HG03139 (cell line): Measurements from ENCODE around the gene FITM1.
A peak's percentile ranks its signal among the peaks of the same experiment; 100 is the strongest.
"Not testable (repeated sequence)": the region's sequence is repeated elsewhere in the genome, so short reads cannot be mapped to it uniquely, and the experiment has no call there.

Experiments used
- ATAC-seq: cut with Tn5 transposase; IDR thresholded peaks from one replicate; pipeline ENCODE4 v1.9.1; 2021; ENCODE audit not compliant: unreplicated experiment

The FITM1 gene

GRCh38 chr14:24098229-24098926 is 32.1 kb upstream of the FITM1 start:
- ATAC-seq: no peak

GRCh38 chr14:24098927-24099813 is 31.3 kb upstream of the FITM1 start:
- ATAC-seq: no peak

DNA sequence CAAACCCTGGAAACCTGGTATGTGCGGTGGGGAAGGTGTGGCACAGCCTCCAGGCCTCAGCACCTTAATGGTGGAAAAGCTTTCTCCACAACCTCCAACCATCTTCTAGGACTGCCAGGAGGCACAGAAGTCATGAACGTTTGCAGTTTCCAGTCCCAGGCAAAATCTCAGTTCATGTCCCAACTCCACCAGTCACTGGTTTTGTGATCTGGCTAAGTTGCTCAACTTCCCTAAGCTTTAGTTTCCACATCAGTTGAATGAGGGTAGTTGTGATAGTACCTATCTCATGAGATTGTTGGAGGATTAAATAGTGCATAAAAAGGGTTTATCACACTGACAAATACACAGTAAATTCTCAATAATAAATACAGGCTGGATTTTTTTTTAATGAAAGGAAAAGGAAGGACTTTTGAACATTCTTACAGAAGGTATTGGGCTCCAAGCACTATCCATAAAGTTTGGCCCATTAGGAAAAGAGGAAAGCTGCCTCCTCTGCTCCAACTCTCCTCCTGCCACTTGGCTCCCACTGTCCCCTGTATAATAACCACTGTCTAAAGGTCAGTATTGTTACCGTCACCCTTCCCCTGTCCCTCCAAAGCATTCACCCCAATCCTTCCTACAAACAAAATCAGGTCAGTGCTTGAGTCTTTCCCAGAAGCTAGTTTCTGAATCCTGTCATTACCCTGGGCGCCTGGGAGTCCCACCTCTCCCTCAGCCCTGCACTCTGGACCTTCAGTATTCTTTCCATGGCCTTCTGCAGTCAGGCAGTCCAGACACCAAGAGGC is 30.1 kb upstream of the FITM1 start:
- no peak for ATAC-seq

DNA sequence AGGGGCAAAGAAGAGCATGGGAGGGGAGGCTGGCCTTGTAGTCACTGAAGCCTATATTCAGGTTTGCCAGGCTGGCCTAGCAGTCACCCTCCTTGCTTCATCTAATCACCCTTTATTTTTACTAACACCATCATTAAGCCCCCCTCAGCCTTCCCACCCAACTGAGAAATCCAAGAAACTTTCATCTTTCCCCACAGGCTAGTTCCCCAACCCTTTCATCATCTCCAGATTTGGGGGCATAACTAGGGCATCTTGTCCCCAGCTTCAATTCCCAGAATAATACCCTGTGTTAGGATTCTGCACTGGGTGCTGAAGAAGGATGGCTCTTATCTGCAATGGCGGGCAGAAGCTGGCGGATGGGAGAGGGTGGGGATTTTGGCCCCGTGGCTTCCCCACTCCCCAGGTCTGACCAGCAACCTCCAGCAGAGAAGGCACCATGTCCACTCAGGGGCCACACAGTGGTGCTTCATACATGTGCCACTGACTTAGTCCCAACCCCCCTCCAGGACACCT is 29.4 kb upstream of the FITM1 start:
- no peak for ATAC-seq

DNA sequence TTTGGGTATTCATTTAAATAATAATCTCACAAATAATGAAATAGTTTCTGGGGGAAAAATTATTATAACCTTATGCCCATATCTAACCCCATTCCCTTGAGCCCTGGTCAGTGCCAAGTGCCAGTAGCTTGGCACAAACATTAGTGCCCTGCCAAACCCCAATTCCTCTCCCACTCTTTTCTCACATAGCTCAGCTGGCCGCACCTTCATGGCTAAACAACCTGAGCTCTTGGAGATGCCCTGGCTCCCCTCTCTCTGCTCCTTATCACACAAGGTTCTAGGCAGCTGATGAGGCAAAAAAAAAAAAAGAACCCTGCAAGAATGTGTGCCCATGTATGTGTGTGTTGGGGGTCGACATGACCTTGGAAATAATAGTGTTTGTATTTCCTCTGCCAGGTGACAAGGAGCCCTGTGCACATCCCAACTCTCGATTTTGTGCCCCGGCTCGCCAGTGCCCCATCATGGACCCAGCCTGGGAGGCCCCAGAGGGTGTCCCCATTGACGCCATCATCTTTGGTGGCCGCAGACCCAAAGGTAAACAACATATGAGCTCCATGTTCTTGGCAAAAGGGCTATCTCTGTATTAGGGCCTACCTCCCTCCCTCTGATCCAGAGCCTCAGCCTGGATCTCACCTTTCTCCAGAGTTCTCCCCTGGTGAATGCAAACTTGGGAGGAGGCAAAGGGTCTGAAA is 28.0 kb upstream of the FITM1 start:
- no peak for ATAC-seq

- no peak for ATAC-seq
Observed at GRCh38 chr14:24103451-24103850, 27.0 kb upstream of the FITM1 start.

DNA sequence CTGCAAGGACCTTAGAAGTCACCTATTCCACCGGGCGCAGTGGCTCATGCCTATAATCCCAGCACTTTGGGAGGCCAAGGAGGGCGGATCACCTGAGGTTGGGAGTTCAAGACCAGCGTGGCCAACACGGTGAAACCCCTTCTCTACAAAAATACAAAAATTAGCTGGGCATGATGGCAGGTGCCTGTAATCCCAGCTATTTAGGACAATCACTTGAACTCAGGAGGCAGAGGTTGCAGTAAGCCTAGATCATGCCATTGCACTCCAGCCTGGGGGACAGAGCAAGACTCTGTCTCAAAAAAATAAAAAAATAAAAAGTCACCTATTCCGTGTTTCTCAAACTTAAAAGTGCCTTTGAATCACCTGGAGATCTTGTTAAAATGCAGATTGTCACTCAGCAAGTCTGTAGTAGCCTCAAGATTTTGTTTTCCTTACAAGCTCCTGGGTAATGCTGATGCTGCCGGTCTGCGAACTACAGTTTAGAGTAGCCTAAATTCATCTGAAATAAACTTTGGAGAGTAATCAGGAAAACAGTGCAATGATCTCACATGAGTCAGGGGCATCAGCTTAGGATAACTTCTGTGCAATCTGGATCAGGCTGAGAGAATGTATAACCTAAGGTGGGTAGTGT is 24.7 kb upstream of the FITM1 start:
- ATAC-seq: not testable (repeated sequence)

GRCh38 chr14:24106672-24107271 is 23.7 kb upstream of the FITM1 start:
- no peak for ATAC-seq

DNA sequence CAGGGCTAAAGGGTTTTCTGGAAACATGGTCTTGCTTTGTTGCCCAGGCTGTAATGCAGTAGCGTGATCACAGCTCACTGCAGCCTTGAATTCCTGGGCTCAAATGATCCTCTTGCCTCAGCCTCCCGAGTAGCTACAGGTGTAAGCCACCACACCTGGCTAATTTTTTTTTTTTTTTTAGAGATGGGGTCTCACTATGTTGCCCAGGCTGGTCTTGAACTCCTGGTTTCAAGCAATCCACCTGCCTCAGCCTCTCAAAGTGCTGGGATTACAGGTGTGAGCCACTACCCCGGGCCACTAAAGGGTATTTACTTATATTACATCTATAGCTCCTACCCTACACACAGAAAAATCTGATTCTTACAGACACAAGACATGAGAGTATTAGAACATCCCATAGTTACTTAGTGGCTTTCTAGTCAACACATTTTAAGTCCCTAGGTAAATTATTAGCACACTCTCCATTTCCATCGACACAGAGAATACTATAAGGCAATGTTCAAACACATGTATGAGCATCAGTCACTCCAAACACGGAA is 22.1 kb upstream of the FITM1 start:
- ATAC-seq: peak; percentile 12

- ATAC-seq: no peak
Observed at GRCh38 chr14:24110060-24110459, 20.4 kb upstream of the FITM1 start.

GRCh38 chr14:24110523-24110922 is 19.9 kb upstream of the FITM1 start:
- ATAC-seq: no peak

- ATAC-seq: no peak
Observed at GRCh38 chr14:24113379-24113800, 17.1 kb upstream of the FITM1 start.

- peak; percentile 34 for ATAC-seq
Observed at GRCh38 chr14:24113801-24114531, 16.5 kb upstream of the FITM1 start.

DNA sequence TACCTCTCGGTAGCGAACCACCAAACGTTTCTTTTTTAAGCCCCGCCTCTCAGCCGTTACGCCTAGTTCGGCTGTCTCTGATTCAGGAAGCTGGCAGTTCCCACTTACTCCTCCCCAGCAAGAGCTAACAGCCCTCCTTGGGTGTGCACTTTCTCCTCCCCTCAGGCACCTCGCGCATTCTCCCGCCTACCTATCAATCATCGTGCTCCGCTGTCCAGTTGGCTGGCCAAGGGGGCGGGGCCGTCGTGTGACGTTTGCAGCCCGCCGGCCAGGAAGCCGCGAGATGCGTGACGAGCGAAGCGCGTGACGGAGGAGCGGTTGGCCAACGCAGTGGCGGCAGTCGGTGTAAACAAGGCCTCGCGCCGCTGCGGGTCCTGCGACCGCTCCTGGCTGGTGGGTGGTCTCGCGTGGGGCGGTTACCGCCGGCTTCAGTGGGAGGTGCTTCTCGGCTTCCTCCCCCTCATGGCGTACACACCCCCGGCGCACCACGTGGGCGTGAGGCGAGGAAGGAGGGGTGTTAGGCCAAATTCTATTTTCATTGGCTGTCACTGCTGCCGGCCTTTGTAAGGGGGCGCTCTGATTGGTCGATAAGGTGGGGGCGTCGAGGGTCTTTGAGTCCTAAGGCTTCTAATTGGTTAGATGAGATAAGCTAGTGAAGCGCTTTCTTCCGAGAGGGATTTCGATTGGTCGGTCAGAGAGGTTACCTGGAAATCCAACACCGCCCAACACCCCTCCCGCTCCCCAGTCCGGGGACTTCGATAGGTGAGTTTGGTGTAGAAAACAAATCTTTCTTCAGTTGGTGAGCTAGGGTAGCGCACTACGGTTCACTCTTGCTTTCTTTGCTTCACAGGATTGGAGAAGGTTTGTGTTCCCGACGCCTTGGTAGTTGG is 15.7 kb upstream of the FITM1 start, which contains the start of the genes DCAF11 and NRL:
Gene DCAF11 (plus strand): TSS at position 246 of the 890 bp plus-strand sequence. CDS start 818 bp downstream, outside the sequence.
Gene NRL (minus strand): TSS at position 418 of the 890 bp plus-strand sequence. CDS start 32,101 bp downstream, outside the sequence.
- ATAC-seq: peak; percentile 75

- ATAC-seq: no peak
Observed at GRCh38 chr14:24115422-24116127, 14.9 kb upstream of the FITM1 start.

DNA sequence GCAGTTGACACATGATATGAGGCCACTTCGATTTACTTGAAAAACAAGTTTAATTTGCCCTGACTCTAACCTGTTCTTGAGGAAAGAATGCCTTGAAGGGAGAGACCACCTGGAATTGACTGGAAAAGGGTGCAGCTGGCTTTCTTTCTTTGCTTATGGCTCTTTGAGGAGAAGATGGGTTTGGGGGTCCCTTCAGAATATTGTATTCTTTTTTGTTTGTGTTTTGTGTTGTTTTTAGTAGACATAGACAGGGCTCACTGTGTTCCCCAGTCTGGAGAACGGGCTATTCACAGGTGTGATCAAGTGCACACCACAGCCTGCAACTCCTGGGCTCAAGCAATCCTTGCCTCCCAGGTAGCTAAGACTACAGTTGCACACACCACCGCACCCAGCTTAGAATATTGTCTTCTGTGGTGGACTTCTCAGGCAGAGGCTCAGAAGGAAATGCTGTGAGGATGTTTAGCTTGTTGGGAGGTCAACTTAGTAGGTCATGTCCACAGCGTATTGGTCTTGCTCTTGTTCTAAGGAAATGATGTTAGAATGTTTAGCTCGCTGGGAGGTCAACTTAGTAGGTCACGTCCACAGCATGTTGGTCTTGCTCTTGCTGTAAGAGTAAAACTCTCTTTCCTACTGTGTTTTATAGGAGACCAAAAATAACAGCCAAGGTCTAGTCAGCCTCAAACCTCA is 14.2 kb upstream of the FITM1 start:
- ATAC-seq: no peak
